ENCODE measurements around the gene ACSS3.

The ACSS3 gene

DNA sequence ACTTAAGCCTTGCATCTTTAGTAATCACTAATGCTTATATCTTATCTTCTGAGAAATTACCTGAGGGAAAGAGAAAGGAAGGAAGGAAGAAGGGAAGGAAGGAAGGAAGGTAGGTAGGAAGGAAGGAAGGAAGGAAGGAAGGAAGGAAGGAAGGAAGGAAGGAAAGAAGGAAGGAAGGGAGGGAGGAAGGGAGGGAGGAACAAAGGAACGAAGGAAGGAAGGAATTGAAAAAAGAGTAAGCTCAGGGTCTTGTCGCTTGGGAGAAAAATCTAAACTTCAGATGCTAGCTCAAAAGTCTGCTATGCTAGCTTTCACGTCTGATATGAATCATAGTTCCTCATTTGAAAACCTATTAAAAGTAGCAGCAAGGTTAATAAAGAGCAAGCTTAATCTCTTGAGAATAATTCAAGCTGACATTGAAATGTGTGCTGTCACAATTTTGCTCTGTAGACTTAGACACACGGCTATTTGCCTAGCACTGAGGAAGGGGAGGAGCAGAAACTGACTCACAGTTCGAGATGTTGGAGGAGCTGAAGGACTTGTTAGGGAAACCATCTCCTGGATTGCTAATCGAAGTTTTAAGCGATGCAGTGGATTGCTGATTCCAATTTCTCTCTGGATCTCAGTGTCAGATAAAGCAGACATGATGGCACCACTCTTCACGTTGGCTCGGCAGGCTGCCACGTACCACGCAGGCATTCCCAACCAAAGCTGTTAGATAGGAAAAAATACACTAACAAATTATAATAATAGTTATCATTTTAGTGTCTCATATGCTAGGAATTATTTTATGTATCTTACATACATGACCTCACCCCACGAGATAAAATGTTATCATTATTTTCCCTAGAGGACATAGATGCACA, 216.7 kb downstream of the ACSS3 start:
- Mint-ChIP-seq H3K36me3 (ENCODE audit: low read depth) (no peaks in the 10 kb centered on the region), H3K4me3 (no peak overlapping the region), H3K4me1 (ENCODE audit: low read depth) (no peaks in the 10 kb centered on the region), H3K27me3 (ENCODE audit: low read depth) (no peaks in the 10 kb centered on the region), H3K27ac (no peak overlapping the region), H3K9me3 (peaks cover 7% of the 10 kb centered on the region)
- DNase-seq (ENCODE audit: low spot score) = no peak

DNA sequence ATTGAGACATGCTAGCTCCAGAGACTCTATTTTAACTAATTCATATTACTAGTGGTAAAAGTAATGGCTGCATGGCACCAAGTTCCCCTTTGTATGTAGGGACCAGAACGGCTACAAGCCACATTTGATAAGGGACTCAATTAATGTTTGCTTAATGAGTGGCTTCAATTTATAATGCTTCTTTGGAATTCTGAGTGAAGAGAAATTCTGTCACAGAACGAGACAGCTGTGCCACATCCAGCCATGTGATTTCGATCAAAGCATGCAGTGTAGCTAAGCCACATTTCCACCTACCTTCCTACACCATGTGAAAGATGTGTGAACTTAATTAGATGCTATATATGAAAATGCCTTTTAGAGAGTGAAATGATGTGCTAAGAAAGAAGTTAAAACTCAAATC, 217.4 kb downstream of the ACSS3 start:
- Mint-ChIP-seq H3K36me3 (ENCODE audit: low read depth) (no peaks in the 10 kb centered on the region), H3K27me3 (ENCODE audit: low read depth) (no peaks in the 10 kb centered on the region), H3K27ac (no peak overlapping the region), H3K9me3 (peaks cover 7% of the 10 kb centered on the region), H3K4me3 (no peak overlapping the region), H3K4me1 (ENCODE audit: low read depth) (no peaks in the 10 kb centered on the region)
- DNase-seq (ENCODE audit: low spot score) = no peak

DNA sequence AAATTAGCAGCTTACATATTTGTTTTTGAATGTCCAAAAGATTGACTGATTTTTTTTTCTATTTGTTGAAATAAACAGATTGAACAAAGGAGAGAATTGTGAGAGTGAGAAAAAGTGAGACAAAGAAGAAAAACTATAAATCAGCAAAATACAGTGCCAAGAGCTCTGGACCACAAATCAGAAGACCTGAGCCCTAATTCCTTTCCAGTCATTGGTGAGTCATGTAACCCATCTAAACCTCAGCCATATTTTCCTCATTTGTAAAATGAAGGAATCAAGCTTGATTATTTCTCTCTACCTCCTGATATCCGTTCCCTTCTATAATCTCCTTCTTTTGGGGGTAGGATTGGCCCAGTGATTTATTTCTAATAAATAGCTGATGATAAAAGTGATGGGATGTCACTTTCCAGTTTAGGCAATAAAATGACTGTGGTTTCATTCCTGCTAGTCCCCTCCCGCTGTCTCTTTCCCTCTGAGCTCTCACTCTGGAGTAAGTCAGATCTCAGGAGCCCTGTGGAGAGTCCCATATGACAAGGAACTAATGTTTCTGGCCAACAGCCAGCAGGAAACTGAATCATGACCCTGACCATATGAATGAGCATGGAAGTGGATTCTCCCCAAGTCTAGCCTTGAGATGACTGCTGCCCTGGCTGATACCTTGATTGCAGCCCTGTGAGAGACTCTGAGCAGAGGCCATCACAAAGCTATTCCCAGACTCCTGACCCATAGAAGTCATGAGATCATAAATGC, 218.9 kb downstream of the ACSS3 start:
- no peak for DNase-seq (ENCODE audit: low spot score)
- Mint-ChIP-seq H3K4me3 (no peak overlapping the region), H3K27me3 (ENCODE audit: low read depth) (no peaks in the 10 kb centered on the region), H3K4me1 (ENCODE audit: low read depth) (no peaks in the 10 kb centered on the region), H3K27ac (no peak overlapping the region), H3K9me3 (peaks cover 7% of the 10 kb centered on the region), H3K36me3 (ENCODE audit: low read depth) (no peaks in the 10 kb centered on the region)

DNA sequence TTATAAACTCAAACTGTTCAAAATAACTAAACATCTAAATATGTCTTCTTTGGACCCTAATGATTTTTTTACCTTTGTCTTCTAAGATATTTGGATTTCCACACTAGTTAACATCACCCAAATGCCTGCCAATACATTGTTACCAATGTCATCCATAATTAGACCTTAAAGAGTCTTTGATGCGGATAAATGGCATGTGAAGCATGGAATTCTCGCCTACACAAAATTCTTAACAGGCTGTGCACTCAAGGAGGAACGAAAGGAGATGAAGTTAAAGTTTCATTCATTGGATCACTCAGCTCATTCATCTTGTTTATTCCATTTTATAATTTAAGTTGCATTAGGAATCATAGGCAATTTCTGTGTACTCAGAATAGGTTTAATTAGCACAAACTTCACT, 219.7 kb downstream of the ACSS3 start:
- no peaks in the 10 kb centered on the region for H3K4me1 Mint-ChIP-seq (ENCODE audit: low read depth)
- no peak overlapping the region for H3K4me3 Mint-ChIP-seq
- no peaks in the 10 kb centered on the region for H3K36me3 Mint-ChIP-seq (ENCODE audit: low read depth)
- DNase-seq (ENCODE audit: low spot score) = no peak
- H3K27ac Mint-ChIP-seq = no peak overlapping the region
- H3K27me3 Mint-ChIP-seq (ENCODE audit: low read depth) = no peaks in the 10 kb centered on the region
- H3K9me3 Mint-ChIP-seq = peaks cover 7% of the 10 kb centered on the region

GRCh38 chr12:81300454-81300853, 222.6 kb downstream of the ACSS3 start:
- no peak for DNase-seq (ENCODE audit: low spot score)
- Mint-ChIP-seq H3K4me1 (ENCODE audit: low read depth) (no peaks in the 10 kb centered on the region), H3K27ac (no peak overlapping the region), H3K4me3 (no peak overlapping the region), H3K9me3 (no peaks in the 10 kb centered on the region), H3K27me3 (ENCODE audit: low read depth) (no peaks in the 10 kb centered on the region), H3K36me3 (ENCODE audit: low read depth) (no peaks in the 10 kb centered on the region)

DNA sequence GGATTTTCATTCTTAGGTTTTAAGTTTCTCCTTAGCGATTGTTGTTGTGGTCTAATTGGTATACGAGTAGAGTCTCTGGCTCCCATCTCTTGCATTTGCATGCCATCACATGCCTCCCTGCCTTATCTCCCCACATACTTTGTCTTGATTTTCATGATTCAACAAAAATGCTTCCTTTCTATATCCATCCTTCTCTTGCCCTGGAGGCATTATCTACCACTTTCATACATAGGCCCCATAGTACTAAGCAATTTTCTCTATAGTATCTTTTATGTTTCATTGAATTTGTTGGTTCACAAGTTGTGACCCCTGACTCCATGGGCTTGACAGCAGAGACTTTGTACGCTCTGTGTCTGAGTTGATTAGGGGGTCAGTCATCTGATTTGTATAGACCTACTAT, 226.1 kb downstream of the ACSS3 start:
- H3K4me1 Mint-ChIP-seq (ENCODE audit: low read depth) = no peaks in the 10 kb centered on the region
- no peaks in the 10 kb centered on the region for H3K27me3 Mint-ChIP-seq (ENCODE audit: low read depth)
- H3K9me3 Mint-ChIP-seq = no peaks in the 10 kb centered on the region
- H3K4me3 Mint-ChIP-seq = no peak overlapping the region
- H3K27ac Mint-ChIP-seq = no peak overlapping the region
- no peaks in the 10 kb centered on the region for H3K36me3 Mint-ChIP-seq (ENCODE audit: low read depth)
- DNase-seq (ENCODE audit: low spot score) = no peak

All from T-helper 2 cell treated with Interferon-gamma antibody and Interleukin-4, amounts not matched to agents 5 μg/mL and 100 μg/mL, for 36 hours (primary cell).